ENCODE measurements around the gene PDE4B. TPM values are rescaled to one million over a fixed set of nuclear protein-coding genes. Genes with fewer than 3 reads are reported as not detected.
"Not testable (repeated sequence)": the region's sequence is repeated elsewhere in the genome, so short reads cannot be mapped to it uniquely, and the experiment has no call there.

PDE4B gene
- total RNA-seq, 1 donor from 2014 or later = 0.29 TPM

DNA sequence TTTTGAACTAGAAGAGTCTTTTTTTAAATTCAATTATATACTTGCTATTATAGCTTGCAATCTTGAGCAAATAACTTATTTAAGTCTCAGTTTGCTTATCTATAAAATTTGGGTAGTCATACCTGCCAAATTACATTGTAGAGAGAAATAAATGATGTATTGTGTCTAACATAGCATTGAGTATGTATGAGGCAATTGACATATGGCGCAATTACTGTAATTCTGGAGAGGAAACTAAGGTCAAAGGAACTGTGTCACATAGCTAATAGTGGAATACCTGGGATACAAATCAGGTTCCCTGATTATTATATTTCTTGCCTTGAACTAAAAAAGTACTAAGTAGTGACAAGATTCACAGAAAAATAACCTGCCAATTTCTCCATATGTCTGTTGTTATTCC lies 302.5 kb downstream of the PDE4B start:
- H3K4me1 Mint-ChIP-seq (ENCODE audit: low read depth) = no peaks in the 10 kb centered on the region
- H3K9me3 Mint-ChIP-seq (ENCODE audit: low read depth) = no peaks in the 10 kb centered on the region

DNA sequence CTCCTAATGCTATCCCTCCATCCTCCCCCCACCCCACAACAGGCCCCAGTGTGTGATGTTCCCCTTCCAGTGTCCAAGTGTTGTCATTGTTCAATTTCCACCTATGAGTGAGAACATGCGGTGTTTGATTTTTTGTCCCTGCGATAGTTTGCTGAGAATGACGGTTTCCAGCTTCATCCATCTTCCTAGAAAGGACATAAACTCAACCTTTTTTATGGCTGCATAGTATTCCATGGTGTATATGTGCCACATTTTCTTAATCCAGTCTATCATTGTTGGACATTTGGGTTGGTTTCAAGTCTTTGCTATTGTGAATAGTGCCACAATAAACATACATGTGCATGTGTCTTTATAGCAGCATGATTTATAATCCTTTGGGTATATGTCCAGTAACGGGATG lies 308.3 kb downstream of the PDE4B start:
- DNase-seq (ENCODE audit: low spot score, unreplicated experiment); H3K27me3 Mint-ChIP-seq; H3K4me3 Mint-ChIP-seq (ENCODE audit: low read depth); H3K27ac Mint-ChIP-seq; H3K9me3 Mint-ChIP-seq (ENCODE audit: low read depth); H3K36me3 Mint-ChIP-seq (ENCODE audit: insufficient read depth); H3K4me1 Mint-ChIP-seq (ENCODE audit: low read depth): not testable (repeated sequence)

More for the DNA sequence above, 302.5 kb downstream of the PDE4B start:
- Mint-ChIP-seq H3K4me3 (ENCODE audit: low read depth) (no peak overlapping the region), H3K36me3 (ENCODE audit: insufficient read depth) (no peaks in the 10 kb centered on the region), H3K27ac (no peak overlapping the region), H3K27me3 (peaks cover 3% of the 10 kb centered on the region)
- no peak for DNase-seq (ENCODE audit: low spot score, unreplicated experiment)
- TF ChIP-seq, protein P1, sequence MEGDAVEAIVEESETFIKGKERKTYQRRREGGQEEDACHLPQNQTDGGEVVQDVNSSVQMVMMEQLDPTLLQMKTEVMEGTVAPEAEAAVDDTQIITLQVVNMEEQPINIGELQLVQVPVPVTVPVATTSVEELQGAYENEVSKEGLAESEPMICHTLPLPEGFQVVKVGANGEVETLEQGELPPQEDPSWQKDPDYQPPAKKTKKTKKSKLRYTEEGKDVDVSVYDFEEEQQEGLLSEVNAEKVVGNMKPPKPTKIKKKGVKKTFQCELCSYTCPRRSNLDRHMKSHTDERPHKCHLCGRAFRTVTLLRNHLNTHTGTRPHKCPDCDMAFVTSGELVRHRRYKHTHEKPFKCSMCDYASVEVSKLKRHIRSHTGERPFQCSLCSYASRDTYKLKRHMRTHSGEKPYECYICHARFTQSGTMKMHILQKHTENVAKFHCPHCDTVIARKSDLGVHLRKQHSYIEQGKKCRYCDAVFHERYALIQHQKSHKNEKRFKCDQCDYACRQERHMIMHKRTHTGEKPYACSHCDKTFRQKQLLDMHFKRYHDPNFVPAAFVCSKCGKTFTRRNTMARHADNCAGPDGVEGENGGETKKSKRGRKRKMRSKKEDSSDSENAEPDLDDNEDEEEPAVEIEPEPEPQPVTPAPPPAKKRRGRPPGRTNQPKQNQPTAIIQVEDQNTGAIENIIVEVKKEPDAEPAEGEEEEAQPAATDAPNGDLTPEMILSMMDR (IDR thresholded peaks at IDR 0.05; ENCODE audit: unreplicated experiment) = no peak

DNA sequence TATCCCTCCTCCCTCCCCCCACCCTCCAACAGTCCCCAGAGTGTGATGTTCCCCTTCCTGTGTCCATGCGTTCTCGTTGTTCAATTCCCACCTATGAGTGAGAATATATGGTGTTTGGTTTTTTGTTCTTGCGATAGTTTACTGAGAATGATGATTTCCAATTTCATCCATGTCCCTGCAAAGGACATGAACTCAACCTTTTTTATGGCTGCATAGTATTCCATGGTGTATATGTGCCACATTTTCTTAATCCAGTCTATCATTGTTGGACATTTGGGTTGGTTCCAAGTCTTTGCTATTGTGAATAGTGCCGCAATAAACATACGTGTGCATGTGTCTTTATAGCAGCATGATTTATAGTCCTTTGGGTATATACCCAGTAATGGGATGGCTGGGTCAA lies 311.4 kb downstream of the PDE4B start:
- H3K4me3 Mint-ChIP-seq (ENCODE audit: low read depth); H3K4me1 Mint-ChIP-seq (ENCODE audit: low read depth); H3K27me3 Mint-ChIP-seq; H3K27ac Mint-ChIP-seq; H3K36me3 Mint-ChIP-seq (ENCODE audit: insufficient read depth); H3K9me3 Mint-ChIP-seq (ENCODE audit: low read depth); DNase-seq (ENCODE audit: low spot score, unreplicated experiment): not testable (repeated sequence)

DNA sequence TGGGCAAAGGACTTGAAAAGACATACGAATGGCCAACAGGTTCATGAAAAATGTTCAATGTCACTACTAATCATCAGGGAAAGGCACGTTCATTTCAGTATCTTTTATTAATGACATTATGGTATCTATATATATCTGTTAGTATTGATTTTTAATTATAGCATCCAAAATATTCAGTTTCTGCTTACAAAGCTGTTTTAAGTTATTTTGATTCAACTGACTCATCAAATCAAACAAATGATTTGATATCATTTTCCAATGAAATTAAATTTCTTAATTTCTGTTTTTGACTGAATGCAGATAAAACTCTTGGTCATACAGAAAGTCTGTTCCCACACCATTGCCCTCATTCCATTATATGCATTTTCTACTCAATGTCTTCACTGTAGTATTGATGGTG lies 315.9 kb downstream of the PDE4B start:
- Mint-ChIP-seq H3K4me1 (ENCODE audit: low read depth) (no peaks in the 10 kb centered on the region), H3K4me3 (ENCODE audit: low read depth) (no peak overlapping the region), H3K9me3 (ENCODE audit: low read depth) (peaks cover 1% of the 10 kb centered on the region), H3K27ac (no peak overlapping the region), H3K27me3 (no peaks in the 10 kb centered on the region), H3K36me3 (ENCODE audit: insufficient read depth) (no peaks in the 10 kb centered on the region)
- no peak for DNase-seq (ENCODE audit: low spot score, unreplicated experiment)
- TF ChIP-seq, protein P1 (IDR thresholded peaks at IDR 0.05; ENCODE audit: unreplicated experiment) = no peak

DNA sequence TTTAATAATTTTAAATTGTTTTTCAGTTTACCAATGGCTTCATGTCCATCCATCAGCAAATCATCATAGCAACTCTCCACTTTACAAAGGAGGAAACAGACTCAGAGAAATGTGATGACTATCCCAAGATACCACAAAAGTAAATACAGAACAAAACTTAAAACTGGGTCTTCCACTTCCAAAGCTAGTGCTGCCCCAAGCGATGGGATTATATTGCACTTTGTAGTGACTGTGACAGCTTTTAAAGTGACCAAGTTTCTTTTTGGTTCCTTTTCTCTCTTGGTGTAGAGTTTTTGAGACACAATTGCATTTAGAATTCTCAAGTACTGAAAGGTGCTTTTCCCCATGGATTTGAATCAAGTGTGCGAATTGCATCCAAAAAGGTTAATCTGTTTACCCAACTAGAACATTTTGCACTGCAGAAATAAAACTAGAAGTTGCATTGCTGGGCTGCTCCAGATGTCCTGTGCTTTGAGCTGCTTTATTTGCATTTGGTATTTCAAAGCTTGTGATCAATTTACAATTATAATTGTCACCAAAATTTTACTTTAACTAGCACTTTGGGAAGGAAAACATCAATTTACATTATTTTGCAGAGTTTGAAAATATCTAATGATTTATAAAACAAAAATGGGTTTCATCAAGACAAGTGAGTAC lies 320.2 kb downstream of the PDE4B start:
- Mint-ChIP-seq H3K9me3 (ENCODE audit: low read depth) (no peaks in the 10 kb centered on the region), H3K27ac (no peak overlapping the region), H3K36me3 (ENCODE audit: insufficient read depth) (no peaks in the 10 kb centered on the region), H3K27me3 (no peaks in the 10 kb centered on the region), H3K4me3 (ENCODE audit: low read depth) (no peak overlapping the region), H3K4me1 (ENCODE audit: low read depth) (no peaks in the 10 kb centered on the region)
- DNase-seq (ENCODE audit: low spot score, unreplicated experiment) = no peak
- TF ChIP-seq, protein P1 (IDR thresholded peaks at IDR 0.05; ENCODE audit: unreplicated experiment) = no peak

DNA sequence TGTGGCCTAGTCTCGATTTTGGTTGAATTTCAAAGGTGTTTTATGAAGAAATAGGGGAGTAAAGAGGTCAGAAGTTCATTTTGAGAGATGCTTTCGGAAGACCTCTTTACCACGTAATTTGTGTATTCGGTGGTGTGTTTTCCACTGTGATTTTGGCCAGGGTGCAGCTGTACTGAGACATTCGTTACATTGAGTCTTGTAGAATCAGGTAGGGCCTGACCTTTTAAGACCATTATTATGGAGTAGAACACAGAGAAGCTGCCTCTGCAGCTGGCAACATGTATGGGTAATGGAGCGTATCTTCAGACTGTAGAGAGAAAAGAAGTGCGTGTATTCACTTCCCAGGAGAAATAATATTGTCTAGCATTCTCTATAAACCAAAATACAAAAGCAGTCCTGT lies 326.5 kb downstream of the PDE4B start:
- TF ChIP-seq, protein P1 (IDR thresholded peaks at IDR 0.05; ENCODE audit: unreplicated experiment) = no peak
- Mint-ChIP-seq H3K9me3 (ENCODE audit: low read depth) (no peaks in the 10 kb centered on the region), H3K36me3 (ENCODE audit: insufficient read depth) (no peaks in the 10 kb centered on the region), H3K4me3 (ENCODE audit: low read depth) (no peak overlapping the region), H3K4me1 (ENCODE audit: low read depth) (no peaks in the 10 kb centered on the region), H3K27ac (no peak overlapping the region), H3K27me3 (peaks cover 3% of the 10 kb centered on the region)
- DNase-seq (ENCODE audit: low spot score, unreplicated experiment) = no peak

Measured in progenitor cell of endocrine pancreas (in vitro differentiated cells).